Measurements from ENCODE around the gene NTN1.
"Not testable (repeated sequence)": the region's sequence is repeated elsewhere in the genome, so short reads cannot be mapped to it uniquely, and the experiment has no call there.

NTN1 gene

DNA sequence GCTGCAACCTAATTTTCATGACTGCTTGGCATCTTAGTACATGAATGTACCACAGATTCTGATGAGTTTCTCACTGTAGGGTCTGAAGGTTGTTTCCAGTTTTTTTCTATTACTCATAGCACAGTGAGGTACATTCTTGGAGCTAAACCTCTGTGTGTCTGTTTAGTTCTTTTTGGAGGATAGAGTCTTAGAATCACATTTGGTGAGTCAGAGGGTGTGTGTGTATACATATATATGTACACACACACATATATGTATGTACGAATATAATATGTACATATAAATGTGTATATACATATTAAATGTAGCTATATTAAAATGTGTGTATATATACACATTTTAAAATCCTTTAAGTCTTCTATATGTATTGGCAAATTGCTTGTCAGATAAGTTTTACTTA, 72.9 kb downstream of the NTN1 start:
- no peak for DNase-seq

DNA sequence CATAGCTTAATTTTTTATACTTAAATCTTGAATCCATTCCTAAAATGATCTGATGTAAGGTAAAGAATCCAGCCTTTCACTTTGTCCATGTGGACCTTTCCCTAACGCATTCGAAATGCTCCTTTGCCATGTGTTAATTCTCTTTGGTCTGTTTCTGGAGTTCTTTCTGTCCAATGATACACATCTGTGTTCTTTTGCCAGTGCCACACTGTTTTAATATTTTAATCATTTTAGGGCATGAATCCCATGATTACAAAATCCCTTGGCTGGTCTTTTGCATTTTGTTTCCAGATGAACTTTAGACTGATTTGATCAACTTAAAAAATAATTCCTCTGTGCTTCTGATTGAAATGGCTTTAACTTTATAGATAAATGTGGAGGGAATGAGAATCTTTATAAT, 74.1 kb downstream of the NTN1 start:
- DNase-seq: no peak

DNA sequence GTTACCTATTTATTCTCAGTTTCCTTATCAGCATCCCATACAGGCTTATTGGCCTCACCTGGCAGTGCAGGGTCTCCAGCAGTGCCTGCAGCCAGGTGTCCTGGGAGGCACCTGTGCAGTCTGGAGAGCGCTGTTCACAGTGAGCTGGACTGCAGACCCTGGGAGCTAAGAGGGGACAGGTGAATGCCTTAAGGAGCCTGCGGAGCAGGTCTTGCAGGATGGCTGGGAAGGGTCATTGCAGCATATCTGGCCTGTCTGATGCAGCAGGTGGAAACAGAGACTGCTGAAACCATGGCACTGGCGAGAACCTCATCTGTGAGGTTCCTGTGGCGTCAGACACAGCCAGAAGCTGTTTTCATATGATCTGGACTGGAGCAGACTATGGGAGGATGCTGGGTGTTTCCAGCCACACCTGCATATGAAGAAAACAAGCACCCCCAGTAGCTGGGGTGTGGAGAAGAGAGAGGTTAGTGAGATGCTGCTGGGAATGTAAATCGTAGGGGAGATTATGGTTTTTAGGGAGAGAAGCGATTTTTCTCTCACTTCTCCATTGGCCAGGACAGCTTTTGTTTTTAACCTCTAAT, 77.0 kb downstream of the NTN1 start:
- DNase-seq: no peak

DNA sequence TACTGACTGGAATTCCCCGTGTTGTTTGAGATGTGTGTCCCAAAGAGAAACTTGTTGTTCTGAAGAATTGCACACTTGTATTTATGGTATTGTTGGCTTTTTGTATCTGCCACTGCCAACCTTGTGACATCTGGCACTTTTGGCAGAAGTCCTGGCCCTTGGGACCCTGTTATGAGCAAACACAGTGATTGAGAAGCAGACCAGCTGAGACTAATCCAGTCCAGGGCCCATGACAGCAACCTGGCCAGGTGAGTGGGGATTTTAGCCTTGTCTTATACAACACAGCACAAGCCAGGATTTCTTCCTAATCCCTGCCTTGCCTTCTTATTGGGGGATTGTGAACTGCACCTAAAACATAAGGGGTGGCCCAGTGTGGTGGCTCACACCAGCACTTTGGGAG, 80.0 kb downstream of the NTN1 start:
- no peak for DNase-seq

DNA sequence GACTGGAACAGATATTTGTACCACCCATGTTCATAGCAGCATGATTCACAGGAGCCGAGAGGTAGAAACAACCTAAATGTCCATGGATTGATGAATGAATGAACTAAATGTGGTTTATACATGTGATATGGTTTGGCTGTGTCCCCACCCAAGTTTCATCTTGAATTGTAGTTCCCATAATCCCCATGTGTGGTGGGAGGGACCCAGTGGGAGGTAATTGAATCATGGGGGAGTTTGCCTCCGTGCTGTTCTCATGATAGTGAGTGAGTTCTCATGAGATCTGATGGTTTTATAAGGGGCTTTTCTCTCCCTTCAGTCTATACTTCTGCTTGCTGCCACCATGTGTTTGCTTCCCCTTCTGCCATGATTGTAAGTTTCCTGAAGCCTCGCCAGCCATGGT, 81.9 kb downstream of the NTN1 start:
- not testable (repeated sequence) for DNase-seq

DNA sequence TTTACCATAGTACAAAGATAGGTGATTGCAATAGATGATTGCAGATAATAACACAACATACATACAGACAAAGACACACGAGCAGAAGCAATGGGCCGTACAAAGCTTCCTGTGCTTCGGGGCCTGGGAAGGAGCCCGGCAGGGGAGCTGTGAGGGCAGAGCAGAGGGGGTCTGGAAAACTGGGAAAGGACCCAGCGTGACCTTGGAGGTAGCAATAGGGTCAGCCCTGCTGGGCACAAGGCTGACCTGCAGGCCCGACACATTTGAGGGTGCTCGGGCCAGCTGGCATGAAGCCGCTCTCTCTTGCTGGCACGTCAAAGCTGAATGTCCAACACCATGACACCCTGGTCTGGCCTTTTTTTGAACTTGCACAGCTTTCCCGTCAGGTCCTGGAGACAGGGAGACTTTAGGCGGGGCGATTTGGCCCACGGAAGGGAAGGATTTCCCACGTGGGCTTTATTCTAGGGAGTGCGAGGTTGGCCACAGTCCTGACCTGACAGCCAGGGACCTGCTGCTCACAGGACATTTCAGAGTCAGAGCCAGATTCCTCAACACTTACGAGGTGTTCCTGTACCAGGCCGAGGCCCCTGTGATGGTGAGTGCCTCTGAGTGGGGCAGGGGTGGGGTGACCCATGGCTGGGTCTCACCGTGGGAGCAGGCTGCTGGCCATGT, 83.2 kb downstream of the NTN1 start:
- DNase-seq: no peak

DNA sequence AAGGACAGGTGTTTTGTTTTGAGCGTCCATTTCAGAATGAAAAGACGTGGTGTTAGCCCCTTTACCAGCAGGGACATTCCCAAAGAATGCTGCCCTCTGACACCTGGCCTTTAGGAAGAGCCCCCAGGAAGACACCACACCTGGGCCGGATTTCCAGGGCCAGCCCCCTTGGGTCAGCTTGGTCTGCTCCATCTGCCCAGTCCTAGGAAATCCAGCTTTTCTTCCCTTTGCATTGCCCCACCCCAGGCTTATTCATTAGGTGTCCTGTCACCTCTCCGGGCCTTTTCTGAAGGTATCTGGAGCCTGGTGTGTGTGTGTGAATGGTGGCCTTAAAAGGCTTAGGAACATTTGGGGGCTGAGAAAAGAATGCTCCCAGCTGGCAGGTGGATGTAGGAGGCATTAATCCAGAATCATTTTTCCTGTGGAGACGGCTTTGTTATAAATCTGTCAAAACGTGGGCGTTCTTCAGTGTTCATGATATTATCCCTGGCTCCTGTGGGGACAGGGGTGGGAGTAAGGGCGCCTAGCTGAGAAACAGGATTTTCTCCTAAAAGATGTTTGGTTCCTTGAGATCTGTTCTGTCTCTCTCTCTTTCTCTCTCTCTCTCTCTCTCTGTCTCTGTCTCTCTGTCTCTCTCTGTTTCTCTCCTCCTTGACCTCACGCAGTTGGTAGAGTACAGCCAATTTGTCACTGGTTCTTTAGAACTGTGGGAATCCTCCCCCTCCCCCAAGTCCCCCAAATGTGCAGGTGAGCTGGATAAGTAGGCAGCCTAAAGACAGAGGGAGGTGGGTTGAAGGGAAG, 84.0 kb downstream of the NTN1 start:
- DNase-seq: no peak

DNA sequence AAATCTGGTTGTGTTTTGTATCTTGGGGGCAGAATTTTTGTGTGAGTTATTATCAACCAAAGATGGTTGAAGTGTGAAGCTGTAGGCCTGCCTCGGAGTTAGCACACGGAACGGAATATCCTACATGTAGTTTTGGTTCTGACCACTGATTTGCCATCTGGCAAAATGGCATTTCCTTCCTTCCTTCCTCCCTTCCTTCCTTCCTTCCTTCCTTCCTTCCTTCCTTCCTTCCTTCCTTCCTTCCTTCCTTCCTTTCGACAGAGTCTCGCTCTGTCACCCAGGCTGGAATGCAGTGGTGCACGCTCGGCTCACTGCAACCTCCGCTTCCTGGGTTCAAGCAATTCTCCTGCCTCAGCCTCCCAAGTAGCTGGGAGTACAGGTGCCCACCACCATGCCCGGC, 85.0 kb downstream of the NTN1 start:
- not testable (repeated sequence) for DNase-seq

DNA sequence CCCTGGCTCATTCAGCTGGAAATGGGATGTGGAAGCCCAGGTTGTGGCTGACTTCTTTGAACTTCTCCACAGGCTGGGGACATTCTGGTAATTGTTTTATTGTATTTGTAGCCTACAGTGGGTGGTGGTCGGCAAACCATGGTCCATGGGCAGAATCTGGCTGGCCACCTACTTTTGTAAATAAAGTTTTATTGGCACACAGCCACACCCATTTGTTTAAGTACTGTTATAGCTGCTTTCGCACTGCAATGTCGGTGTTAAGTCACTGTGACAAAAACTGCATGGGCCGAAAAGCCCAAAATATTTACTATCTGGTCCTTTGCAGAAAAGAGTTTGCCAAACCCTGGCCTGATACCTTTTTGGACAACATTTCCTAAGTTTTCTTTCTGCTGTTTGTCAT, 86.2 kb downstream of the NTN1 start:
- no peak for DNase-seq

DNA sequence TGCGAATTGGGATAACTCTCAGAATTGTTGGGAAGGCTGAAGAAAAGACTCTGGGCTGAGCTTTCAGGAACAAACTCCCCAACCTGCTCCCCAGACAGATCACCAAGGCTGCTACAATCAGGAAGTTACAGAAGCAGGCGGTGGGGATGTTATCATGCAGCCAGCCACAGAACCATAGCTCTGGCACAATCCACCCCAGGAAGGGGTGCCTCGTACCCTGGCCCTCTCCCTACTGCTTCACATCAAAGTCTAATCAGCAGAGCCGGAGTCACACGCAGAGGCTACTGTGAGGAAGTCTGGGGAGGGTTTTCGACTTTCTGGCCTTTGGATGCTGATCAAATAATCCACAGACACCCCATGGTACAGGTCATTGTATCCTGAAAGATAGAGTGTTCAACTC, 86.8 kb downstream of the NTN1 start:
- DNase-seq: no peak

DNA sequence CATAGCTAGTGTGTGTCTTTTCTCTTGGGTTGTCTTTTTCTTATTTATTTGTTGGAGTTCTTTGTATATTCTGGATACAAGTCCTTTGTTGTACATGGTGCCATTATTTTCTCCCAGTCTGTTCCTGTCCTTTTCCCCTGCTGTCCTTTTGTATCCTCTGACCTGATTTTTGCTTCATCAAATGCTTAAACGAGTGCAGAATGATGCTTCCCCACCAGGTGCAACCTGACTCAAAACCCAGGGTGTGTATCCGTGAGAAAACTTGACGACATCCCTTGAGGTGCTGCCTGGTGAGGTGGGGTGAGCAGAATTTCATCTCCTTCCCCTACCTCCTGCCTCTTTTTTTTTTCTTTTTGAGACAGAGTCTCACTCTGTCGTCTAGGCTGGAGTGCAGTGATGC, 88.6 kb downstream of the NTN1 start:
- DNase-seq: no peak

DNA sequence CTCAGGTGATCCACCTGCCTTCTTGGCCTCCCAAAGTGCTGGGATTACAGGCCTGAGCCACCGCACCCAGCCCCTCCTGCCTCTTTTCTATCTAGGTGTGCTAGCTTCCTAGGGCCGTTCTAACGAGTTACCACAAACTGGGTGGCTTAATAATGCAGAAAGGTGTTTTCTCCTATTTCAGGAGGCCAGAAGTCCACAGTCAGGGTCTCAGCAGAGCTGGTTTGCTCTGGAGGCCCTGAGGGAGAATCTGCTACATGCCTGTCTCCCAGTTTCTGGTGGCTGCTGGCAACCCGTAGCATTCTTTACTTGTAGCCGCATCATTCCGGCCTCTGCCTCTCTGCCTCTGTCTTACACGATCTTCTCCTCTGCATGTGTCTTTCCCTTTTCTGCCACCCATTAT, 89.2 kb downstream of the NTN1 start:
- no peak for DNase-seq

DNA sequence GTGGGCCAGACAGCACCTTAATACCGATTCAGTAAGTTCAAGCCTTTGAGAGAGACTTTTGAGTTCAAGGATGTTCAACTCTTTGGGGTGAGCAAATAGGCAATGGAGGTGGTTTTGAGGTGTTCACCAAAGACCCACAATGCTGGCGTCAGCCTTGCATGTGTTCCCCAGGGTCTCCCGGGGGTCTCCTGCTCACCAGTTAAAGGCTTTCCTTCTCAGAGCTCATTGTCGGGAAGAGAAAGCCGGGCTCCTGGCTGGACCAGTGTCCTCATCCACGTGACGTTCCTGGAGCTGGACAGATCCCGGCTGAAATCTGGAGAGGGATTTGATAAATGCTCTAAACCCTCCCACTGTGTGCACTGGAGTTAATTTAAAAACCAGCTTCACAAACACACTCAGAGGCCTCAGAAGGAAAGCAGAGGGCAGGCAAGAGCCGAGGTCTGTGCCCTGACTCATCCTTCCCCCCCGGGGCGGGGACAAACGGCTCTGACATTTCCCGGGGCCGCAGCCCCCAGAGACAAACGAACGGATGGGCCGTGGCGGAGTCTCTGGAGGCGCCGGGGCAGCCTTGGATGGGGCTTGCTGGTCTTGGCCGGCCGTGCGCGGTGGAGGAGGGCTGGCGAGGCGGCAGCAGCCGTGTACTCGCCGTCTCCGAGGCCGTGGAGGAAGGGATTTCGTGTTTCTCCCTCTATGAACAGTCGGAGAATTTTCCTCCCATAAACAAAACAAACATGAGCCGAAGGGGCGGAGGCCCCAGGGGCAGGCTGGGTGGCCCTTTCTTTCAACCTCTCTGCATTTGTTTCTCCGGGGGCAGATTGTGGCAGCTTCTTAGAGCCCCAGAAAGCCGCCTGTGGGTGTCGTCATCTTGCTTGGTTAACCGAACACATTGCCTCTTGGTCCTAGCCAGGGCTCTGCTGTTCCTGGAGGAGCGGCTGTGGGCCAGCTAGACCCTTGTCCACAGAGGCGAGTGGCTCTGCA, 94.2 kb downstream of the NTN1 start:
- DNase-seq: peak; percentile 70

DNA sequence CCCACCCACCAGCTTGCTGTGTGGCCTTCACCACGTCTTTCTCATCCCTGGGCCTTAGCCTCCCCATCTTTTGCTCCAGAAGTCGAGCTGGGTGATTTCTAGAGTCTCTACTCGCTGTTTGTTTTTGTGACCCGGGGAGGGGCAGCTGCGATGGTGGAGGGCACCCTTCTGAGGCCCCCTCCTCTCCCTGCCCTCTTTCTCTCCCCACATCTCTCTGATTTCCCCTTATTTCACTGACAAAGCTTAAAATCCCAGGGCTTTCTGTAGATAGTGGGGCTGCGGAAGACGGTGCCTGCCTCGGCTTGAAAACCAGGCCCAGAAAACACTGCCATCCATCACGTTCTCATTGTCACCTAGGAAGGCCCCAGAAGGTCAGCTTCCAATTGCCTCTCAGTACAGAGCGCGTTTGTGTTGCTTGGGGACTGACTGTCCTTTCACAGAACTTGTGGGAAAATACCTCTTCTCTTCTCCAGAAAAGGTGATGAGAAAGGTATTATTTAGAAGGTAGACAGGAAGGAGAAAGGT, 95.1 kb downstream of the NTN1 start:
- DNase-seq: no peak

DNA sequence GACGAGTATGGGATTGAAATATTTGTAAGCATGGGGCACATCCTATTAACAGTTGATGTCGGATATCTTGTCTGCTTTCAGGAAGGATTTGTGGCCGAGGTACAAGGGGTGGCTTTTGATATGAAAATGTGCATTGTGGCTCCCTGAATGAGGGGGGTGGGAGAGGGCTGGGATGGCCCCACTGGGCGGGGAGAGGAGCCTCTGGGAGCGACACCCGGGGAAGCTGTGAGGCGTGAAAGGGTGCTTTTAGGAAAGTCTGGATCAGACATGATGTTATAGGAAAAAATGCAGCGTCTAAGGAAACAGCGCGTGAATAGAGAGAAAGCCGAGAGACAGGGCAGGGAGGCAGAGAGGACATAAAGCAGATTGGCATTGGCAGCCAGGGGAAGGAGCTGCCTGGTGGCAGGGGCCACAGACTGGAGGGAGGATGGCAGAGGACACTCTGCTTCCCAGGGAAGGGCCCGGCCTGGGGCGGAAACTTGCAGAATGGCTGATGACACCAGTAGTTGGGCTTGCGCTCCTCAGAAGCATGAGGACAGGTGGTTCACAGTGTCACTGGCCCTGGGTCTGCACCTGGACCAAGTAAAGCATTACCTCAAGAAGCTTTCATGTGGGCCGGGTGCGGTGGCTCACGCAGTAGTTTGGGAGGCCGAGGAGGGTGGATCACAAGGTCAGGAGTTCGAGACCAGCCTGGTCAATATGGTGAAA, 95.7 kb downstream of the NTN1 start:
- no peak for DNase-seq

DNA sequence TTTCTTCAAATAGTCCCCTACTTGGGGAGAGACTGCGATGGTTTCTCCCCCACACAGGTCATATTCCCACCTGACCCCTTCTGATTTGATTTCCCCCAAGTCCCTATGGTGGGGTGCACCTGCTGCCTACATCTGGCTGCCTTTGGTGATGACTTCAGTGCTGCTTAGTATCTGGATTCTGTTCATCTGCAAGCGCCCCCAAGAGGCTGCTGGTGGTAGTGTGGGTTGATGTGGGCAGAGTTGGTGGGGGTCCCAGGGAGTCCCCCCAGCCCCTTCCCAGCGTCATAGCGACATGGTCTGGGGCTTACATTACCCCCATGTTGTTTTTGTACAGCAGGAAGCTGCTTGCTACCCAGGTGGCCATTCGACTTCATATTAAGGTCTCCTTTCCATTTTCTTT, 99.2 kb downstream of the NTN1 start:
- no peak for DNase-seq

DNA sequence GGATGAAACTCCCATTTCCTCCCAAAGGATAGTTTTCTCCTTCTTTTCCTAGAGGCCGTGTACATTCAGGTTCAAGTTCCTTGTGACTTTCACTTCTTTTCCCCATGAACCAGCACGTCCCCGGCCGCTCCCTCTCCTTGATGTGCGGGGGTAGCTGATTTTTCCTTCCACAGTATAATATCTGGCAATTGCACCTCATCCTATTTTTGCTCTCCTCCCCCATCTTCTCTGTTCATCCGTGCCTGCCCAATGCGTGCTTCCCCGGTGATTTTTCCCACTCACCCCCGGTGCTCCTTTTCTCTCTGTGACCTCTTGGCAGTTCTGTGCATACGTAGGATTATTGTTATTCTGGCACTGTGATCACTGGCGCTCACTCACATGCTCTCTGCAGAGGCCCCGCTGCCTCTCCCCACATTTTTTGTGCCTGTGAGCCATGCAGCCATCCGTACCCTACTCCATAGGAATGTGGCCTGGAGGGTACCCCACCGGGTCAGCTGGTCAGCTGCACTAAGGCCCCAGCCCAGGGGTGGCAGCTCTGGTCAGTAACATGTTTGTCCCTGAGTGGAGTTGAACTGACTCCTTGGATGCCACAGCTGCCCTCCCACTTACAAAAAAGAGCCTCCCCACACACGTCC, 100.0 kb downstream of the NTN1 start:
- DNase-seq: no peak

DNA sequence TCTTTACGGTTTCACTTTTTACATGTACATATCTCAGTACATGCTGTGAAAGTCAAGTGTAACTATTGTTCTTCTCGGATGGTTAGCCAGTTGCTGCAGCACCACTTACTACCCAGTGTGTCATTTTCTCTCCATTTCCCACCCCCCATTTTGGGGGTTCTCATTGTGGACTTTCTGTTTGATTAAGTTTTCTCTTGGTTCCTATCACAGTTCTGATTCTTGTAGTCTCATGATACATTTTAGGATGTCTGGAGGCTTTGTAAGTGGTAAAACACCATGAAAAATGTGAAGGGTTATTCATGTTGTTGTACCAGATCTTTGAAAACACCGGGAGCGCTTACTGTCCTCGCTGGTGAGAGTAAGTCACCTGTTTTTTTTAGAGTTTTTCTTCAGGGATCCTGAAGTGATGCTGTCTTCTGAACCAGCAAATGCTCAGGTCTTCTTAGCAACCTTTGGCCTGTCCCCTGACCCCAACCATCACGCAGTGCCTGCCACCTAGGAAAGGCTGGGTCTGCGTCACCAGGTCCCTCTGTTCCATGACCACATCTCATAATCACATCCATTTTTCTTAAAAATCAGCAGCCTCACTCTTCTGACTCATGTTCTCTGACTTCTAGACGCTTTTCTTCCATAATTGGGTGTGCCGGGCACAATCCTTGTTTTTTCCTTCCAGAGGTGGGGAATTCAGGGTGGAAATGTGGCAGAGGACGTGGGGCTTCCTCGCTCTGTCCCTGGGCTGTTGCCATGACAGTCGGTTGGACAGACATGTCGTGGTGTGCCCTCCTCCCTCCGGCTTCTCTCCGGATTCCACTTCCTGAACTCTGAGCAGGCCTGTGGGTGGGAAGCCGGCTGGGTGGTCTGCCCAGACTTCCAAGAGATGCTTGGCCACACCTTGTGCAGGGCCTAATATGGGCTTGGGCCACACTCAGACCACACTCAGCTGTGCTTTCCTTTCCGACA, 102.6 kb downstream of the NTN1 start:
- DNase-seq: no peak

DNA sequence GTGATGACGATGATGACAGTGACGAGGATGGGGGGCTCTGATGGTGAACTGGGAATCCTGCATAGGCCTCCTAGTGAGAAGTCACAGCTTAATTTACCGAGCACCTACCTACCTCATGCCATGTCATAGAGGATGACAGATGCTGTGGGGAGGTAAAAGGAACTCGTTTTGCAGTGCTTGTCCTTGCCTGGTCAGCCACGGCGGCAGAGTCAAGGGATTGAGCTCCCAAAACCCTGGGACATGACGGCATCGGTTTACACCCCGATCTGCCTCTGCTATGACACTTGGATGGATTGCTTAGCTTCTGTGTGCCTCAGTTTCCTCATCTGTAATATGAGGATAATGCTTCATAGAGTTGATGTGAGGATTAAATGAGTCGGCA, 103.2 kb downstream of the NTN1 start:
- no peak for DNase-seq

DNA sequence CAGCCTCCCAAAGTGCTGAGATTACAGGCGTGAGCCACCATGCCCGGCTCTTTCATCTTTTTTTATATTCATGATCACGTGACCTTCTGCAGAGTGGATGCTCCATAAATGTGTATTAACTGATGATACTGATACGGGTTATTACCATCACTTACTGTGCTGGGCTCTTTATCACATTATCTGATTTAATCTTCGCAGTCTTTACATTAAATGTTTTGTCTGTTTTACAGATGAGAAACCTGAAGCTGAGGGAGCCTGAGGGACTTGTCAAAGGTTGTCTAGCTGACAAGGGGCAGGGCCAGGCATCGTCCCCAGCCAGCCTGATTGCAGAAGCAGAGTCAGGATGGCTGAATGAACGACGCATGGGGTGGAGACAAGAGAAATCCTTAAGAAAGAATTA, 104.4 kb downstream of the NTN1 start:
- DNase-seq: no peak

DNA sequence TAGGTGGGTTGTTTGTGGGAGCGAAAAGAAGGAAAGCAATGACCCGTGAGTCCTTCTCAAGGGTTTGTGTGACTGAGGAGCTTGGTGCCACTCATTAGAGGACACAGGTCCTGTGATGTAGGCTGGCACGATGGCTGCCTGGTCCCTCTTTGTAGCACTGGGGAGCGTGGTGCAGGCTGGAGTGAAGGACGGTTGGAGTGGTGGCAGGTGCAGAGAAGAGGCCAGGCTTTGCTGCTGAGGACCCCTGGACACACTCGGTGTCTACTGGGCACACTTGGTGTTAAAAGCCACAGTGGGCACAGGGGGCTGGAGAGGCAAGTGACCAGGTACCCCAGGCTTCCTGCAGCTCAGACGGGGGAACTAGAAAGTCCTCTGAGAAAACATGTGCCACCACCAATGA, 106.0 kb downstream of the NTN1 start:
- DNase-seq: no peak

Measured in fibroblast of skin of right quadriceps (primary cell).